HTERT RPE-1 (cell line): ENCODE results near the gene UGT2B11.
"Not testable (repeated sequence)": the region's sequence is repeated elsewhere in the genome, so short reads cannot be mapped to it uniquely, and the experiment has no call there.

ENCODE experiments used
- in situ Hi-C: fragments of 300-500 bp; cut with MboI; formaldehyde crosslinking; loops from 4 replicates; pipeline ENCODE4 v1.14.3; 2020; ENCODE audit warnings: low sequenced_read_pairs

UGT2B11 gene

GRCh38 chr4:69170233-69171134 is 44.1 kb downstream of the UGT2B11 start:
- in situ Hi-C loops: not testable (repeated sequence)

GRCh38 chr4:69169171-69169570 is 45.4 kb downstream of the UGT2B11 start:
- in situ Hi-C loops: not testable (repeated sequence)

DNA sequence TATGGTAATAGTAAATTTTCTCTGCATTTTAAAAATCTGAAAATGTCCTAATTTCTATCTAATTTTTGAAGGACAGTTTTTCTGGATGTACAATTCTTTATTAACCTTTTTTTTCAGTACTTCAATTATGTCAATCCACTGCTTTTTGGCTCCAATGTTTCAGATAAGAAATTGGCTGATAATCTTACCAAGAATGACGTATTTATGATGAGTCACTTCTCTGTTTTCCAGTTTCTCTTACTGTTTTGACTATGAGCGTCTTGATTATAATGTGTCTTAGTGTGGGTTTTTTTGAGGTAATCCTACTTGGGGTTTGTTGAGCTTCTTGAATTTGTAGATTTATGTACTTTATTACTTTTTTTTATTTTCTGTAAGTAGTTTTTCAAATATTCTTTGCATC is 47.2 kb downstream of the UGT2B11 start:
- in situ Hi-C loops: no loop called here

GRCh38 chr4:69166376-69166775 is 48.2 kb downstream of the UGT2B11 start:
- in situ Hi-C loops: not testable (repeated sequence)

GRCh38 chr4:69165707-69166106 is 48.8 kb downstream of the UGT2B11 start:
- in situ Hi-C loops: not testable (repeated sequence)

DNA sequence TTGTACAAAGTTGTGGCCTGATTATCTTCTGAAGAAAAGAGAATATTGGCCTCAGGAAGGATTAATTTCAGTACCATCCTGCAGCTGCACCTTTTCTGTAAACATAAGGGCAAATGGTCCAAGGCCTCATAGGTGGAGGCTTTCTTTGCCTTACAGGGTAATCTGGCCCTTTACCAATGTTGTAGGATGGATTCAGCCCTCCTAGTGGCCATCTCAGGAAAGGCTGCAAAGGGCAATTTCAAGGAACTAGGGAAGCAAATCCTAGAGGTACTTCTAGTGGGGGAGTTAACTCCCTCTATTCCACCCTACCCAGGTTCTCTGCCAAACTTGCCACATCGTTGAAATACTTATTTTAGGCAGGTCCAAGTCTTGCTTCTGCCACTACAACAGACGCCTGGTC is 57.6 kb downstream of the UGT2B11 start:
- in situ Hi-C loops: no loop called here

DNA sequence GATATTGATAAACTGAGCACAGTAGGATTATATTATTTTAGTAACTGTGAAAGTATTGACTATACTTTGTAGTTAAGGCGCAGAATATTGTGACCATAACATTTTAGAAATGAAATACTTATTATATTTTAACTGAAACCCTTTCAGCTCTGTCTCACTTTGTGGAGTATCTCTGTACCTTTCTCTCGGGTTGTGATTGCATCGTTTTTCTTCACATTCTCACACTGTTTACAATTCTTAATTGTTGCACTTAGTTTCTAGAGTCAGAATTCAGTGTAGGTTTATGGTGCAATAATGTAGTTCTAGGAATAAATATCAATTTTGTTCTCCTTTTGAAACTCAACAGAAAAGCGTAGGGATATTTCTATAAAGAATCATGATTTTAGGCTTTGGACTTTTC is 60.5 kb downstream of the UGT2B11 start:
- in situ Hi-C loops: no loop called here
